ENCODE results near the gene HOXA7. TPM values are rescaled to one million over a fixed set of nuclear protein-coding genes. Genes with fewer than 3 reads are reported as not detected.

The HOXA7 gene
- total RNA-seq, 2 donors from 2014 or later, result not detected

- peaks cover 11% of the 10 kb centered on the region for H3K9me3 ChIP-seq (ENCODE audit: control insufficient read depth, low read length)
- H3K27me3 ChIP-seq (ENCODE audit: control insufficient read depth, insufficient read depth, low read length, poor library complexity, severe bottlenecking), result peaks cover 100% of the 10 kb centered on the region
- no peaks in the 10 kb centered on the region for H3K4me1 ChIP-seq (ENCODE audit: control insufficient read depth, insufficient read depth, low read length)
- 9 to 12% methylated on average over 7 to 10 of the region's 10 CpGs for WGBS, 2 experiments (ENCODE audit: insufficient coverage in 1 of 2, insufficient read length in 1 of 2)
- Mint-ChIP-seq H3K27me3 (ENCODE audit: insufficient read depth) (peaks cover 97% of the 10 kb centered on the region), H3K4me3 (no peak overlapping the region), H3K36me3 (ENCODE audit: low read depth) (no peaks in the 10 kb centered on the region), H3K4me1 (no peaks in the 10 kb centered on the region), H3K9me3 (peaks cover 1% of the 10 kb centered on the region), H3K27ac (no peak overlapping the region)
- H3K9ac ChIP-seq (ENCODE audit: extremely low read depth, low read length, poor library complexity, severe bottlenecking), result no peak overlapping the region
- no peak overlapping the region for H3K27ac ChIP-seq (ENCODE audit: low read depth, low read length)
- TF ChIP-seq, protein P1, sequence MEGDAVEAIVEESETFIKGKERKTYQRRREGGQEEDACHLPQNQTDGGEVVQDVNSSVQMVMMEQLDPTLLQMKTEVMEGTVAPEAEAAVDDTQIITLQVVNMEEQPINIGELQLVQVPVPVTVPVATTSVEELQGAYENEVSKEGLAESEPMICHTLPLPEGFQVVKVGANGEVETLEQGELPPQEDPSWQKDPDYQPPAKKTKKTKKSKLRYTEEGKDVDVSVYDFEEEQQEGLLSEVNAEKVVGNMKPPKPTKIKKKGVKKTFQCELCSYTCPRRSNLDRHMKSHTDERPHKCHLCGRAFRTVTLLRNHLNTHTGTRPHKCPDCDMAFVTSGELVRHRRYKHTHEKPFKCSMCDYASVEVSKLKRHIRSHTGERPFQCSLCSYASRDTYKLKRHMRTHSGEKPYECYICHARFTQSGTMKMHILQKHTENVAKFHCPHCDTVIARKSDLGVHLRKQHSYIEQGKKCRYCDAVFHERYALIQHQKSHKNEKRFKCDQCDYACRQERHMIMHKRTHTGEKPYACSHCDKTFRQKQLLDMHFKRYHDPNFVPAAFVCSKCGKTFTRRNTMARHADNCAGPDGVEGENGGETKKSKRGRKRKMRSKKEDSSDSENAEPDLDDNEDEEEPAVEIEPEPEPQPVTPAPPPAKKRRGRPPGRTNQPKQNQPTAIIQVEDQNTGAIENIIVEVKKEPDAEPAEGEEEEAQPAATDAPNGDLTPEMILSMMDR (conservative IDR thresholded peaks at IDR 0.05), result no peak
- peak; percentile 49 for DNase-seq
- H3K4me3 ChIP-seq (ENCODE audit: low read length), result no peak overlapping the region
- H3K36me3 ChIP-seq (ENCODE audit: control insufficient read depth, insufficient read depth, low read length), result no peaks in the 10 kb centered on the region
Measured at GRCh38 chr7:27172315-27172774, 15.9 kb upstream of the HOXA7 start.

GRCh38 chr7:27171637-27172314 is 15.3 kb upstream of the HOXA7 start:
- H3K27ac Mint-ChIP-seq, result no peak overlapping the region
- Histone ChIP-seq H3K27me3 (ENCODE audit: control insufficient read depth, insufficient read depth, low read length, poor library complexity, severe bottlenecking) (peaks cover 100% of the 10 kb centered on the region), H3K27ac (ENCODE audit: low read depth, low read length) (no peak overlapping the region), H3K36me3 (ENCODE audit: control insufficient read depth, insufficient read depth, low read length) (no peaks in the 10 kb centered on the region), H3K9ac (ENCODE audit: extremely low read depth, low read length, poor library complexity, severe bottlenecking) (no peak overlapping the region), H3K4me3 (ENCODE audit: low read length) (no peak overlapping the region), H3K4me1 (ENCODE audit: control insufficient read depth, insufficient read depth, low read length) (no peaks in the 10 kb centered on the region), H3K9me3 (ENCODE audit: control insufficient read depth, low read length) (peaks cover 11% of the 10 kb centered on the region)
- 8 to 9% methylated on average over 28 to 30 of the region's 30 CpGs for WGBS, 2 experiments (ENCODE audit: insufficient coverage in 1 of 2, insufficient read length in 1 of 2)
- no peaks in the 10 kb centered on the region for H3K36me3 Mint-ChIP-seq (ENCODE audit: low read depth)
- DNase-seq, result peak; percentile 71
- H3K27me3 Mint-ChIP-seq (ENCODE audit: insufficient read depth), result peaks cover 97% of the 10 kb centered on the region
- H3K4me3 Mint-ChIP-seq, result no peak overlapping the region
- no peaks in the 10 kb centered on the region for H3K4me1 Mint-ChIP-seq
- TF ChIP-seq, protein P1 (conservative IDR thresholded peaks at IDR 0.05), result no peak
- peaks cover 1% of the 10 kb centered on the region for H3K9me3 Mint-ChIP-seq

DNA sequence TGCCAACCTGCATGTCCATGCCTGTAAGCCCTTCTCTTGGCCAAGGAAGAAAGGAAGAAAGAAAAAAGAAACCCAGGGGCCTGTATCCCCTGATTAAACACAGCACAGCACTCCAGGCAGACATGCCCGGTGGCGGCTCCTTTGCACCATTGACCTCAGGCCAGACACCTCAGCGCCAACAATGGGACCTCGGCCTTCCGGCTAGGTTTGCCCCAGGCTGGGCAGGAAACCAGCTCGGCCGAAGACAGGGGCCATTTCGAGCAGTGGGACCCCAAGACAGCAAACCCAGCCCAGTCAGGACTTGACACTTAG is 14.8 kb upstream of the HOXA7 start:
- Histone ChIP-seq H3K36me3 (ENCODE audit: control insufficient read depth, insufficient read depth, low read length) (no peaks in the 10 kb centered on the region), H3K9ac (ENCODE audit: extremely low read depth, low read length, poor library complexity, severe bottlenecking) (no peak overlapping the region), H3K4me1 (ENCODE audit: control insufficient read depth, insufficient read depth, low read length) (no peaks in the 10 kb centered on the region), H3K9me3 (ENCODE audit: control insufficient read depth, low read length) (peaks cover 7% of the 10 kb centered on the region), H3K27me3 (ENCODE audit: control insufficient read depth, insufficient read depth, low read length, poor library complexity, severe bottlenecking) (peaks cover 100% of the 10 kb centered on the region), H3K27ac (ENCODE audit: low read depth, low read length) (peak overlapping the region; percentile 16), H3K4me3 (ENCODE audit: low read length) (no peak overlapping the region)
- Mint-ChIP-seq H3K9me3 (peaks cover 1% of the 10 kb centered on the region), H3K36me3 (ENCODE audit: low read depth) (no peaks in the 10 kb centered on the region), H3K4me3 (no peak overlapping the region), H3K27ac (no peak overlapping the region), H3K4me1 (no peaks in the 10 kb centered on the region), H3K27me3 (ENCODE audit: insufficient read depth) (peaks cover 97% of the 10 kb centered on the region)
- WGBS, 2 experiments (ENCODE audit: insufficient coverage in 1 of 2, insufficient read length in 1 of 2), result 8 to 20% methylated on average over 1 to 8 of the region's 8 CpGs
- TF ChIP-seq, protein P1 (conservative IDR thresholded peaks at IDR 0.05), result no peak
- DNase-seq, result peak; percentile 70

Measured in endodermal cell (in vitro differentiated cells).